ENCODE data around the gene RNASE13.

GRCh38 chr14:21041676-21042433, 7.2 kb upstream of the RNASE13 start, which contains the start of gene RNASE7:
- TF ChIP-seq POLR2AphosphoS5 (IDR thresholded peaks at IDR 0.05): no peak
- no peak for TF ChIP-seq POLR2A (IDR thresholded peaks at IDR 0.05; ENCODE audit: low read depth)

Data from esophagus muscularis mucosa (tissue), 2 donors.